K562 (cell line): ENCODE data around the gene IMP4.

ENCODE experiments used
- ZNF24 ChIP-seq: fragments of 450-650 bp; IDR thresholded peaks from 2 replicates; pipeline ENCODE4 v1.6.1; 2016
- TF ChIP-seq, protein P1 (sequence below), 2 experiments: fragments of 450-650 bp; formaldehyde crosslinking in 1 of 2; IDR thresholded peaks; 2 replicates each; pipeline versions ENCODE4 v1.4.0 to v1.6.1; 2014 to 2020; ENCODE audit warnings: mild to moderate bottlenecking in 2 of 2, borderline replicate concordance in 1 of 2, low read depth in 1 of 2

DNA sequence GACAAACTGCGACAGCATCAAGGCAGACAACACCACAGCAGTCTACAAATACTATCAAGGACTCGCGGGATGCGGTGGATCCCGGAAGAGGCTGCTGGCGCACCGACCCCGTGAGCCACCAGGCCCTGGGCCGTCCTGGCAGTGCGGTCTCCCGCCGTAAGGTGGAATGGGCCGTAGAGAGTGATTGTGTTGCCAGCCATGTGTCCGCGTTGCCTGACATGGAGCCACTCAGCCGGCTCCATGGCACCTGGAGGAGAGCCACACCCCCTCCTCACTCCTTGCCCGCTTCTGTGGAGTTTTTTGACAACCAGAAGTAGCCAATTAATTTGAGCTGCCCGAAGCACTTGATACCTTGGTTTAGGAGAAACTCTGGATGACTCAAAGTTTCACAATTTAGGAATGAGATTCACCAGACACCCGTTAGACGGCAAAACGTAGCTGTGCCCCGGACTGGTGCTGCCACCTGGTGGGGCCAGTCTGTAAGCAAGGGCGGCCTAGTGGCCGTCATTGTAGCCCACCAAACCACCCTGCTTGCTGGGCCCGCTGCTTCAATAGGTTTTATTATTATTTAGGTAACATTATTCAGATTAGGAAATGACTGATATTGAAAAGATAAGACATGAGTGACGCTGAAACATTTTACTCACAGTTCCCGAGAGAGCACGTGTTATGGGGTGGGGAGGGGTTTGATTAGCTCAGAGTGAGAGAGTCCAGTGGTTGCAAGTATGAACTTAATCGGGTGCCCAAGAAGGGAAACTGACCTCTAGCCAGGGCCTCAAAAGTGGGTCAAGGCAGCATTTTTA is 10.2 kb upstream of the IMP4 start:
- TF ChIP-seq ZNF24 = no peak
- TF ChIP-seq, protein P1, sequence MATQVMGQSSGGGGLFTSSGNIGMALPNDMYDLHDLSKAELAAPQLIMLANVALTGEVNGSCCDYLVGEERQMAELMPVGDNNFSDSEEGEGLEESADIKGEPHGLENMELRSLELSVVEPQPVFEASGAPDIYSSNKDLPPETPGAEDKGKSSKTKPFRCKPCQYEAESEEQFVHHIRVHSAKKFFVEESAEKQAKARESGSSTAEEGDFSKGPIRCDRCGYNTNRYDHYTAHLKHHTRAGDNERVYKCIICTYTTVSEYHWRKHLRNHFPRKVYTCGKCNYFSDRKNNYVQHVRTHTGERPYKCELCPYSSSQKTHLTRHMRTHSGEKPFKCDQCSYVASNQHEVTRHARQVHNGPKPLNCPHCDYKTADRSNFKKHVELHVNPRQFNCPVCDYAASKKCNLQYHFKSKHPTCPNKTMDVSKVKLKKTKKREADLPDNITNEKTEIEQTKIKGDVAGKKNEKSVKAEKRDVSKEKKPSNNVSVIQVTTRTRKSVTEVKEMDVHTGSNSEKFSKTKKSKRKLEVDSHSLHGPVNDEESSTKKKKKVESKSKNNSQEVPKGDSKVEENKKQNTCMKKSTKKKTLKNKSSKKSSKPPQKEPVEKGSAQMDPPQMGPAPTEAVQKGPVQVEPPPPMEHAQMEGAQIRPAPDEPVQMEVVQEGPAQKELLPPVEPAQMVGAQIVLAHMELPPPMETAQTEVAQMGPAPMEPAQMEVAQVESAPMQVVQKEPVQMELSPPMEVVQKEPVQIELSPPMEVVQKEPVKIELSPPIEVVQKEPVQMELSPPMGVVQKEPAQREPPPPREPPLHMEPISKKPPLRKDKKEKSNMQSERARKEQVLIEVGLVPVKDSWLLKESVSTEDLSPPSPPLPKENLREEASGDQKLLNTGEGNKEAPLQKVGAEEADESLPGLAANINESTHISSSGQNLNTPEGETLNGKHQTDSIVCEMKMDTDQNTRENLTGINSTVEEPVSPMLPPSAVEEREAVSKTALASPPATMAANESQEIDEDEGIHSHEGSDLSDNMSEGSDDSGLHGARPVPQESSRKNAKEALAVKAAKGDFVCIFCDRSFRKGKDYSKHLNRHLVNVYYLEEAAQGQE (IDR thresholded peaks at IDR 0.05; ENCODE audit: borderline replicate concordance) = peak; percentile 84; the same call in 1 of the 2 replicates
- TF ChIP-seq, protein P1 (CRISPR knock-in tag; IDR thresholded peaks at IDR 0.05; ENCODE audit: low read depth) = no peak
